Ascending aorta (tissue), 2 donors: Measurements from ENCODE around the gene OLFM3. TPM values are rescaled to one million over a fixed set of nuclear protein-coding genes. Genes with fewer than 3 reads are reported as not detected.

Source experiments
- DNase-seq, 2 donors: peaks; one replicate each; pipeline ENCODE4 v3.0.0-alpha.2; 2019; ENCODE audit warnings: low spot score in 2 of 2
- H3K27ac ChIP-seq, 2 donors: fragments of 200-600 bp; sonication (generic); one replicate each; pipeline ENCODE4 v1.5.1; 2016 to 2017; ENCODE audit warnings: mild to moderate bottlenecking in 1 of 2
- H3K27me3 ChIP-seq: fragments of 200-600 bp; sonication (generic); one replicate; pipeline ENCODE4 v1.5.1; 2017
- H3K36me3 ChIP-seq, 2 donors: fragments of 200-600 bp; sonication (generic); one replicate each; pipeline ENCODE4 v1.5.1; 2016
- H3K4me1 ChIP-seq, 2 donors: fragments of 200-600 bp; sonication (generic); one replicate each; pipeline ENCODE4 v1.5.1; 2016 to 2017; ENCODE audit warnings: mild to moderate bottlenecking in 1 of 2
- H3K4me3 ChIP-seq, 2 donors: fragments of 200-600 bp; sonication (generic); one replicate each; pipeline ENCODE4 v1.5.1; 2016 to 2017; ENCODE audit warnings: mild to moderate bottlenecking in 1 of 2
- H3K9me3 ChIP-seq, 2 donors: fragments of 200-600 bp; sonication (generic); one replicate each; pipeline ENCODE4 v1.5.1; 2016
- intact Hi-C: fragments of 100-400 bp; cut with DNase I; formaldehyde crosslinking; loops from one replicate; pipeline ENCODE4 v1.15.1; 2023
- total RNA-seq: library from RNA; depleted of rRNA; stranded (reverse); fragments of >200 nt; gene quantifications from one replicate; pipeline ENCODE4 v1.1.0, GENCODE V29; 2016
- TF ChIP-seq, protein P1 (sequence below), 3 experiments: fragments of 200-600 bp in 2 of 3; fragments of 450-650 bp in 1 of 3; sonication (generic) in 2 of 3; IDR thresholded peaks; one replicate each; pipeline ENCODE4 v1.5.1; 2016 to 2019; ENCODE audit warnings: antibody characterized with exemption in 3 of 3, mild to moderate bottlenecking in 1 of 3, moderate library complexity in 1 of 3

Gene OLFM3
- total RNA-seq, 1 donor from 2014 or later, result not detected

GRCh38 chr1:101920577-101920976 is 76.1 kb downstream of the OLFM3 start:
- Histone ChIP-seq H3K4me3 (no peak overlapping the region), H3K4me1 (no peaks in the 10 kb centered on the region), H3K27ac (no peak overlapping the region), H3K27me3 (no peaks in the 10 kb centered on the region), H3K9me3 (no peaks in the 10 kb centered on the region), H3K36me3 (no peaks in the 10 kb centered on the region)
- TF ChIP-seq, protein P1, sequence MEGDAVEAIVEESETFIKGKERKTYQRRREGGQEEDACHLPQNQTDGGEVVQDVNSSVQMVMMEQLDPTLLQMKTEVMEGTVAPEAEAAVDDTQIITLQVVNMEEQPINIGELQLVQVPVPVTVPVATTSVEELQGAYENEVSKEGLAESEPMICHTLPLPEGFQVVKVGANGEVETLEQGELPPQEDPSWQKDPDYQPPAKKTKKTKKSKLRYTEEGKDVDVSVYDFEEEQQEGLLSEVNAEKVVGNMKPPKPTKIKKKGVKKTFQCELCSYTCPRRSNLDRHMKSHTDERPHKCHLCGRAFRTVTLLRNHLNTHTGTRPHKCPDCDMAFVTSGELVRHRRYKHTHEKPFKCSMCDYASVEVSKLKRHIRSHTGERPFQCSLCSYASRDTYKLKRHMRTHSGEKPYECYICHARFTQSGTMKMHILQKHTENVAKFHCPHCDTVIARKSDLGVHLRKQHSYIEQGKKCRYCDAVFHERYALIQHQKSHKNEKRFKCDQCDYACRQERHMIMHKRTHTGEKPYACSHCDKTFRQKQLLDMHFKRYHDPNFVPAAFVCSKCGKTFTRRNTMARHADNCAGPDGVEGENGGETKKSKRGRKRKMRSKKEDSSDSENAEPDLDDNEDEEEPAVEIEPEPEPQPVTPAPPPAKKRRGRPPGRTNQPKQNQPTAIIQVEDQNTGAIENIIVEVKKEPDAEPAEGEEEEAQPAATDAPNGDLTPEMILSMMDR (IDR thresholded peaks at IDR 0.05), result no peak
- DNase-seq, result no peak
- intact Hi-C loops, result no loop called here

GRCh38 chr1:101918277-101918676 is 78.4 kb downstream of the OLFM3 start:
- no peak overlapping the region for H3K27ac ChIP-seq
- H3K4me1 ChIP-seq, result no peaks in the 10 kb centered on the region
- TF ChIP-seq, protein P1 (IDR thresholded peaks at IDR 0.05), result no peak
- H3K36me3 ChIP-seq, result no peaks in the 10 kb centered on the region
- intact Hi-C loops, result no loop called here
- H3K27me3 ChIP-seq, result no peaks in the 10 kb centered on the region
- no peaks in the 10 kb centered on the region for H3K9me3 ChIP-seq
- no peak overlapping the region for H3K4me3 ChIP-seq
- no peak for DNase-seq

DNA sequence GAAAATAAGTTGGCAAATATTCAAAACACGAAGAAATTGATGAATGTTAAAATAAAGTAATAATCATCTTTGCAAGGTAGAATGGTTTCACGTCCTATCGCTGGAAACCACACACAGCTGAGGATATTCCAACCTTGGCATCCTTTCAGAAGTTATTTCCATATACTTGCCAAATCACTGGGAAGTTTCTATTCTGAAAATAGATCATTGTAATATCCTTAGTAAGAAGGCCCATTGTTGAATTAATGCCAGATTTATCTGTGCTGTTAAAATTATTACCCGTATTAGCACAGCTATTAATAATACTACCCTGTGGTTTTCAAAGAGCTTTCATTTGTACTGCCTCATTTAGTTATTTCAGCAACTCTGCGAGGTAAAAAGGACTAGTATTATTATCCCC is 81.1 kb downstream of the OLFM3 start:
- TF ChIP-seq, protein P1 (IDR thresholded peaks at IDR 0.05), result no peak
- no peak for DNase-seq
- H3K4me3 ChIP-seq, result no peak overlapping the region

DNA sequence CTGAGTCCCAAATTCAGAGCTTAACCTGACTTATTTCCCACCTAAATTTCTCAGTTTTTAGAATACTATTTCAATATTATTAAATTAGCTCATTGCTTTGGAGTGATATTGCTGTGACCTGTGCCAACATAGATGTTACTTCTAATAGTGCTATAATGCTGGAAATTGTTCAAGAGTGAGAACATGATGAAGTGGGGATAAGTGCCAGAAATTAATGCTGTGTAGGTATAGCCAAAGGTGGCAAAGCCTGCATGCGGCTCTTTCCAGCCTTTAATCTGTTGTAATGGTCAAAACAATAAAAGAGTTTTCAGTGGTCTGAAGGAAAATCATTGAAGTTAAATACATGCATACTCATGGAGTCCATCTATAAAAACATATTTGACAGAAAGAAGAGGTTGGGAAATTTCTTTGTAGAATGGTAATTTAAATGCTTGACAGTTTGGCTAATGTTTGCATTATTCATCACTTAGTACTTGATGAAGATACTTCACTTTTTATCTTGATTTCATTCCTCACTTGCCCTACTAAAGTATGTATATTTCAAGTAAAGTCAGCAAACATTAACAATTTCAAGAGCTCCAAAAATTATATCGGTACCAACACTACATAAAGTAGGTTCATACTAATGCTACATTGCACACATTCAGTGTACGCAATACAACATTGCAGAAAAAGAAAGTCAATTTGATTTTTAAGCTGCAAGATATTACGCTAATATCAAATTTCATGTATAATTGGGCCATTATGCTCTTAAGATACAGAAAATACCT is 82.1 kb downstream of the OLFM3 start:
- no peaks in the 10 kb centered on the region for H3K27me3 ChIP-seq
- TF ChIP-seq, protein P1 (IDR thresholded peaks at IDR 0.05), result no peak
- H3K4me1 ChIP-seq, result no peaks in the 10 kb centered on the region
- H3K36me3 ChIP-seq, result no peaks in the 10 kb centered on the region
- no peak overlapping the region for H3K27ac ChIP-seq
- no peaks in the 10 kb centered on the region for H3K9me3 ChIP-seq
- intact Hi-C loops, result no loop called here
- no peak for DNase-seq
- H3K4me3 ChIP-seq, result no peak overlapping the region

More for the DNA sequence above, 81.1 kb downstream of the OLFM3 start:
- no peak overlapping the region for H3K27ac ChIP-seq
- H3K9me3 ChIP-seq, result no peaks in the 10 kb centered on the region
- intact Hi-C loops, result no loop called here
- H3K4me1 ChIP-seq, result no peaks in the 10 kb centered on the region
- H3K27me3 ChIP-seq, result no peaks in the 10 kb centered on the region
- H3K36me3 ChIP-seq, result no peaks in the 10 kb centered on the region

DNA sequence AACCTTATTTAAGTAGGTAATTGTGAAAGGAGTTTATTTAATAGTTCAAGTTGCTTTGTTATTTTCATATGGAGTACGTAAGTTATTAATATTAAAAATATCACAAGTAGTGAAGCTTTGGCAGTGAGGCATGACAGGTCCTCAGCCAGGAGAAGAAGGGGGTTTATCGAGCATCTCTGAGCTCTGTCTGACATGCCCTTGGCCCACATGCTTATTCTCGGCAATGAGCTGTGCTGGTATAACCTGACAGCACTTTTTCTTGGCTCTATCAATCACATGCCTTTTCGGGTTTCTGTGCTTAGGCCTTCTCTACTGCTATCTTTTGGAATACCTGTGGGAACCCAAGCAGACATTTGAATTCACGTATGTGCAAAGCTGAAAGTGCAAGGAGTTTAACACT is 84.8 kb downstream of the OLFM3 start:
- Histone ChIP-seq H3K27me3 (no peaks in the 10 kb centered on the region), H3K9me3 (no peaks in the 10 kb centered on the region), H3K4me3 (no peak overlapping the region), H3K36me3 (no peaks in the 10 kb centered on the region), H3K4me1 (no peaks in the 10 kb centered on the region), H3K27ac (no peak overlapping the region)
- DNase-seq, result no peak
- TF ChIP-seq, protein P1 (IDR thresholded peaks at IDR 0.05), result no peak
- intact Hi-C loops, result no loop called here
